ENCODE measurements around the gene EPOP. TPM values are rescaled to one million over a fixed set of nuclear protein-coding genes. Genes with fewer than 3 reads are reported as not detected.
A peak's percentile ranks its signal among the peaks of the same experiment; 100 is the strongest.

EPOP gene
- total and polyA plus RNA-seq, 2 experiments from 2014 or later = 2.0 to 13.4 TPM

- TF ChIP-seq CTCF (IDR thresholded peaks at IDR 0.05; ENCODE audit: low read depth, low read length) = peak; percentile 100
- DNase-seq (ENCODE audit: low read depth in 1 of 2, low spot score in 1 of 2) = peak; percentile 83 to 85
- no peaks in the 10 kb centered on the region for H3K9me3 ChIP-seq (ENCODE audit: low read depth)
- H3K36me3 ChIP-seq = no peaks in the 10 kb centered on the region
- peaks cover 46% of the 10 kb centered on the region for H3K27me3 ChIP-seq
- no peak overlapping the region for H3K4me3 ChIP-seq
- H3K4me1 ChIP-seq (ENCODE audit: low read depth) = peaks cover under 1% of the 10 kb centered on the region
- no peak overlapping the region for H3K27ac ChIP-seq
These were observed 7.5 kb downstream of the EPOP start for GRCh38 chr17:38667099-38667786.

GRCh38 chr17:38663964-38664644 lies 10.7 kb downstream of the EPOP start:
- no peaks in the 10 kb centered on the region for H3K4me1 ChIP-seq (ENCODE audit: low read depth)
- no peak overlapping the region for H3K4me3 ChIP-seq
- DNase-seq (ENCODE audit: low read depth in 1 of 2, low spot score in 1 of 2) = no peak
- no peaks in the 10 kb centered on the region for H3K9me3 ChIP-seq (ENCODE audit: low read depth)
- TF ChIP-seq CTCF (IDR thresholded peaks at IDR 0.05; ENCODE audit: low read depth, low read length) = no peak
- no peaks in the 10 kb centered on the region for H3K36me3 ChIP-seq
- H3K27me3 ChIP-seq = peaks cover 15% of the 10 kb centered on the region
- H3K27ac ChIP-seq = no peak overlapping the region

GRCh38 chr17:38663125-38663751 lies 11.5 kb downstream of the EPOP start:
- peak; percentile 82 for TF ChIP-seq CTCF (IDR thresholded peaks at IDR 0.05; ENCODE audit: low read depth, low read length)
- DNase-seq (ENCODE audit: low read depth in 1 of 2, low spot score in 1 of 2) = peak; percentile 52 to 89
- H3K9me3 ChIP-seq (ENCODE audit: low read depth) = no peaks in the 10 kb centered on the region
- peaks cover 6% of the 10 kb centered on the region for H3K27me3 ChIP-seq
- H3K27ac ChIP-seq = no peak overlapping the region
- no peaks in the 10 kb centered on the region for H3K36me3 ChIP-seq
- H3K4me1 ChIP-seq (ENCODE audit: low read depth) = no peaks in the 10 kb centered on the region
- H3K4me3 ChIP-seq = no peak overlapping the region

GRCh38 chr17:38660097-38661025 lies 14.4 kb downstream of the EPOP start:
- no peak overlapping the region for H3K4me3 ChIP-seq

More at GRCh38 chr17:38660097-38661025, 14.4 kb downstream of the EPOP start:
- H3K27ac ChIP-seq = no peak overlapping the region
- no peaks in the 10 kb centered on the region for H3K36me3 ChIP-seq
- no peaks in the 10 kb centered on the region for H3K9me3 ChIP-seq (ENCODE audit: low read depth)
- no peak for TF ChIP-seq CTCF (IDR thresholded peaks at IDR 0.05; ENCODE audit: low read depth, low read length)
- DNase-seq (ENCODE audit: low read depth in 1 of 2, low spot score in 1 of 2) = no peak
- H3K4me1 ChIP-seq (ENCODE audit: low read depth) = no peaks in the 10 kb centered on the region
- H3K27me3 ChIP-seq = no peaks in the 10 kb centered on the region

Measured in cardiac muscle cell (in vitro differentiated cells and primary cell).